Breast epithelium (tissue), 3 donors: Measurements from ENCODE around the gene BTRC.

Experiments used
- CTCF ChIP-seq, 3 donors: fragments of 450-650 bp; IDR thresholded peaks; one replicate each; pipeline ENCODE4 v1.5.1; 2016 to 2017; ENCODE audit warnings: antibody characterized with exemption in 3 of 3, mild to moderate bottlenecking in 3 of 3, moderate library complexity in 3 of 3
- POLR2A ChIP-seq: fragments of 450-650 bp; IDR thresholded peaks from one replicate; pipeline ENCODE4 v1.6.1; 2016; ENCODE audit warnings: antibody characterized with exemption, mild to moderate bottlenecking, moderate library complexity
- POLR2AphosphoS5 ChIP-seq, 3 donors: sonication (generic); formaldehyde crosslinking; IDR thresholded peaks; one replicate each; pipeline ENCODE4 v1.6.1; 2017; ENCODE audit warnings: antibody characterized with exemption in 3 of 3

GRCh38 chr10:101451261-101451660, 97.3 kb downstream of the BTRC start:
- no peak for TF ChIP-seq CTCF (IDR thresholded peaks at IDR 0.05)
- no peak for TF ChIP-seq POLR2A
- no peak for TF ChIP-seq POLR2AphosphoS5 (IDR thresholded peaks at IDR 0.05)
